ENCODE data around the gene WDR89. TPM values are rescaled to one million over a fixed set of nuclear protein-coding genes. Genes with fewer than 3 reads are reported as not detected.

WDR89 gene
- total RNA-seq, 1 experiment from 2014 or later: 22.3 TPM

Other genes starting within 250 kb of the WDR89 start
- 18.6 and 29.4 TPM in 2 replicates for gene PPP2R5E, start 98.5 kb downstream of the WDR89 start, total RNA-seq (2014; rRNA removed; shearing (Covaris generic))
- 12.5 and 15.0 TPM in 2 replicates for gene SGPP1, start 86.2 kb upstream of the WDR89 start, total RNA-seq (2014; rRNA removed; shearing (Covaris generic))
- 35.3 and 67.3 TPM in 2 replicates for gene SYNE2, start 211.1 kb upstream of the WDR89 start, total RNA-seq (2014; rRNA removed; shearing (Covaris generic))